PC-3 (cell line): ENCODE results near the gene PDZRN3. TPM values are rescaled to one million over a fixed set of nuclear protein-coding genes. Genes with fewer than 3 reads are reported as not detected.

Experiments
- ATAC-seq: fragments of 200-7000 bp; cut with Tn5 transposase; 2 replicates; pipeline ENCODE4 v1.9.1; 2020; ENCODE audit warnings: mild to moderate bottlenecking, moderate library complexity
- BruUV-seq: library from RNA; stranded (reverse); fragments of 400-500 nt; replicated peaks from 2 replicates; lab custom pipeline; 2021; lab: Mats Ljungman, UMichigan
- CTCF ChIA-PET: fragments of 300-600 bp; sonication (Branson Sonifier 250); formaldehyde crosslinking; loops from one replicate; lab custom pipeline; 2022; ENCODE audit warnings: antibody characterized with exemption; lab: Charles Lee
- POLR2A ChIA-PET: fragments of 300-600 bp; sonication (Branson Sonifier 250); formaldehyde crosslinking; loops from one replicate; lab custom pipeline; 2022; ENCODE audit warnings: antibody characterized with exemption; ENCODE audit not compliant: unreplicated experiment; lab: Charles Lee
- DNase-seq: peaks from one replicate; pipeline ENCODE4 v3.0.0-alpha.2; 2015
- H2AFZ ChIP-seq: fragments of 300-600 bp; sonication (generic); 2 replicates; pipeline ENCODE4 v1.6.0; 2016; ENCODE audit warnings: antibody characterized with exemption, low read length
- H3F3A ChIP-seq: fragments of 300-600 bp; sonication (generic); one replicate; pipeline ENCODE4 v1.6.0; 2017; ENCODE audit warnings: antibody characterized with exemption, low read length, control low read depth, mild to moderate bottlenecking; ENCODE audit not compliant: unreplicated experiment
- H3K27ac ChIP-seq: fragments of 300-600 bp; sonication (generic); 2 replicates; pipeline ENCODE4 v1.5.1; 2016; ENCODE audit warnings: mild to moderate bottlenecking, low read length
- H3K27me3 ChIP-seq: fragments of 300-600 bp; sonication (generic); 2 replicates; pipeline ENCODE4 v1.6.1; 2016; ENCODE audit warnings: low read length, mixed read lengths
- H3K36me3 ChIP-seq: fragments of 300-600 bp; sonication (generic); 2 replicates; pipeline ENCODE4 v1.6.1; 2016; ENCODE audit warnings: low read depth, mixed run types, low read length, mixed read lengths
- H3K4me1 ChIP-seq: fragments of 300-600 bp; sonication (generic); 2 replicates; pipeline ENCODE4 v1.5.1; 2016; ENCODE audit warnings: low read length; ENCODE audit not compliant: insufficient read depth
- H3K4me2 ChIP-seq: fragments of 300-600 bp; sonication (generic); 2 replicates; pipeline ENCODE4 v1.6.0; 2016; ENCODE audit warnings: low read length
- H3K4me3 ChIP-seq: fragments of 300-600 bp; sonication (generic); 2 replicates; pipeline ENCODE4 v1.5.1; 2016; ENCODE audit warnings: mild to moderate bottlenecking, low read length, mixed read lengths
- H3K79me2 ChIP-seq: fragments of 300-600 bp; sonication (generic); 2 replicates; pipeline ENCODE4 v1.6.1; 2017; ENCODE audit warnings: low read length, mixed read lengths
- H3K9ac ChIP-seq: fragments of 300-600 bp; sonication (generic); 2 replicates; pipeline ENCODE4 v1.6.0; 2016; ENCODE audit warnings: mild to moderate bottlenecking, low read length
- H3K9me2 ChIP-seq: fragments of 300-600 bp; sonication (generic); replicated peaks from 2 replicates; pipeline ENCODE4 v1.6.1; 2016; ENCODE audit warnings: mixed run types, low read length, mixed read lengths
- H3K9me3 ChIP-seq: fragments of 300-600 bp; sonication (generic); 2 replicates; pipeline ENCODE4 v1.6.1; 2016; ENCODE audit warnings: low read length, mixed read lengths
- H4K20me1 ChIP-seq: fragments of 300-600 bp; sonication (generic); 2 replicates; pipeline ENCODE4 v1.6.1; 2016; ENCODE audit warnings: low read length, mixed read lengths
- CTCF ChIP-seq: fragments of 300-600 bp; sonication (generic); conservative IDR thresholded peaks from 2 replicates; pipeline ENCODE4 v1.5.1; 2017; ENCODE audit warnings: antibody characterized with exemption, low read depth, mild to moderate bottlenecking, low read length
- EZH2 ChIP-seq: fragments of 300-600 bp; sonication (generic); IDR thresholded peaks from one replicate; pipeline ENCODE4 v1.6.1; 2017; ENCODE audit warnings: antibody characterized with exemption, mild to moderate bottlenecking, low read length; ENCODE audit not compliant: unreplicated experiment
- EZH2phosphoT487 ChIP-seq: fragments of 300-600 bp; sonication (generic); IDR thresholded peaks from 2 replicates; pipeline ENCODE4 v1.6.1; 2018; ENCODE audit warnings: mild to moderate bottlenecking, antibody characterized with exemption, low read length, borderline replicate concordance
- intact Hi-C: fragments of 100-400 bp; cut with micrococcal nuclease; formaldehyde crosslinking; loops from 2 replicates; pipeline ENCODE4 v1.9.0; 2023
- total RNA-seq: library from RNA; depleted of rRNA; stranded (reverse); fragments of >200 nt; gene quantifications from 2 replicates; pipeline ENCODE4 v1.2.3, GENCODE V29; 2014

PDZRN3 gene
- total RNA-seq, 1 experiment from 2014 or later = not detected

GRCh38 chr3:73623346-73623745, 1.4 kb downstream of the PDZRN3 start:
- Histone ChIP-seq H3K9me2 (no peaks in the 10 kb centered on the region), H3F3A (no peaks in the 10 kb centered on the region), H2AFZ (no peak overlapping the region), H3K27me3 (0 out of 2 replicates have a peak, but pooled peaks cover 18% of the 10 kb centered on the region), H4K20me1 (no peaks in the 10 kb centered on the region), H3K9ac (no peak overlapping the region), H3K4me1 (no peaks in the 10 kb centered on the region), H3K4me3 (no peak overlapping the region), H3K4me2 (no peak overlapping the region), H3K79me2 (no peaks in the 10 kb centered on the region), H3K27ac (no peak overlapping the region), H3K9me3 (0 out of 2 replicates have a peak, but pooled peaks cover 3% of the 10 kb centered on the region), H3K36me3 (no peaks in the 10 kb centered on the region)
- no peak for ATAC-seq
- POLR2A ChIA-PET = no interaction called here
- DNase-seq = no peak
- CTCF ChIA-PET = no interaction called here
- BruUV-seq = no TSS peak
- TF ChIP-seq CTCF = no peak
- no peak for TF ChIP-seq EZH2phosphoT487
- no peak for TF ChIP-seq EZH2
- intact Hi-C loops = no loop called here

DNA sequence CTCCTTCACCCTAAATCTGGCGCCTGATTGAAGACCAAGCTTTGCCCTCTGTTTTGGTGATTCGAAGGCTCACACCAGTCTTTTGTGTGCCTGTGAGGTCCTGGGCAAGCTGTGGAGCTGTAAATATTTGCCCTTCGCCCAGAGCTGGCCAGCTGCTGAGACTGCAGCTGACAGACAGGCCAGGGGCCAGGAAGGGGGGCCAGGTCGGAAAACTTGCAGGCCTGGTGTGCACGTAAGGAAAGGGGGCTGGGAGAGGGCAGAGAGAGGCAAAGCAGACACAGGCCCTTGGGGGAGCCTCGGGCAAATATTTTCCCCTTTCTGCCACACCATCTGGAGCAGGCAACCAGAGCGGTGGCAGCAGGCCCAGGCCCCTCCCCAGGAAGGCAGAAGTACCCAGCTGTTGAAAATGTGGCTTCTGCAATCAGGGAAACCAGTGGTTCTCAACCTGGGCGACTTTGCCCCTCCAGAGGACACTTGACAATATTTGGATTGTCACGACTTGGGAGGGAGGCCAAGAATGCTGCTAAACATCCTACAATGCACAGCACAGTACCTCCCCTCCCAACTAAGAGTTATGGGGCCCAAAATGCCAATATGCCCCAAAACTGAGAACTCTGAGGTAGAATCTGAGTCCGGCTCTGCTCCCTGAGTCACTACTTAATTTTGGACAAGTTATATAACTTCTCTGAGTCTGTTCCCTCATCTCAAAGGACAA, 2.5 kb downstream of the PDZRN3 start:
- Histone ChIP-seq H2AFZ (no peak overlapping the region), H3K9me2 (no peaks in the 10 kb centered on the region), H3K36me3 (no peaks in the 10 kb centered on the region), H3K4me3 (no peak overlapping the region), H3F3A (no peaks in the 10 kb centered on the region), H3K4me2 (no peak overlapping the region), H3K4me1 (no peaks in the 10 kb centered on the region), H3K9ac (no peak overlapping the region), H3K27ac (no peak overlapping the region), H3K27me3 (0 out of 2 replicates have a peak, but pooled peaks cover 18% of the 10 kb centered on the region), H3K79me2 (no peaks in the 10 kb centered on the region), H4K20me1 (no peaks in the 10 kb centered on the region), H3K9me3 (no peaks in the 10 kb centered on the region)
- TF ChIP-seq EZH2 = no peak
- no peak for TF ChIP-seq CTCF
- no peak for TF ChIP-seq EZH2phosphoT487
- ATAC-seq (no peak), DNase-seq (no peak)
- BruUV-seq = no TSS peak
- CTCF ChIA-PET = no interaction called here
- intact Hi-C loops = no loop called here
- POLR2A ChIA-PET = no interaction called here

DNA sequence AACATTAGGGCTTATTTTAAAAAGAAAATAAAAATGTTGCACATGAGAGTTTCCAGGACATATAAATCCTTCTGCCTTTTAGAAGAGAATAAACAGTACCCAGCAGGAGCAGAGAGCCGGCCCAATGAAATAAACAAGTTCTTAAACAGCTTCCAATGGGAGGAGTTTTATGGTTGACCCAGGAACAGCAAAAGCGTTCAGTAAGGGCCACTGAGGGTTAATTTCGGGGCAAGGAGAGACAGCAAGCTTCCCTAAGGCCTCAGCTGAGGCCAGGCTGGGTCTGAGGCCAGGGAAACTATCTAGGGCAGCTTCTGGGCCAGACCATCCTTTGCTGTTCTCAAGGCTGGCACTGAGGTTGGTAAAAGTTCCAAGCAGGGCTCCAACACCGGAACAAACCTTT, 3.4 kb downstream of the PDZRN3 start:
- Histone ChIP-seq H3K79me2 (no peaks in the 10 kb centered on the region), H3K4me3 (no peak overlapping the region), H3F3A (no peaks in the 10 kb centered on the region), H2AFZ (no peak overlapping the region), H4K20me1 (no peaks in the 10 kb centered on the region), H3K27me3 (0 out of 2 replicates have a peak, but pooled peaks cover 18% of the 10 kb centered on the region), H3K27ac (no peak overlapping the region), H3K4me1 (no peaks in the 10 kb centered on the region), H3K4me2 (no peak overlapping the region), H3K9me3 (no peaks in the 10 kb centered on the region), H3K36me3 (no peaks in the 10 kb centered on the region), H3K9ac (no peak overlapping the region), H3K9me2 (no peaks in the 10 kb centered on the region)
- TF ChIP-seq EZH2phosphoT487 (no peak), EZH2 (no peak), CTCF (no peak)
- ATAC-seq (no peak), DNase-seq (no peak)
- intact Hi-C loops = no loop called here
- CTCF ChIA-PET = no interaction called here
- POLR2A ChIA-PET = no interaction called here
- BruUV-seq = no TSS peak
